ENCODE results near the gene RFC1.
"Not testable (repeated sequence)": the region's sequence is repeated elsewhere in the genome, so short reads cannot be mapped to it uniquely, and the experiment has no call there.

Gene RFC1

GRCh38 chr4:39304651-39305050, 61.5 kb downstream of the RFC1 start:
- DNase-seq = no peak

- no peak for DNase-seq
These were observed 62.3 kb downstream of the RFC1 start for GRCh38 chr4:39303871-39304270.

GRCh38 chr4:39302901-39303300, 63.3 kb downstream of the RFC1 start:
- no peak for DNase-seq

DNA sequence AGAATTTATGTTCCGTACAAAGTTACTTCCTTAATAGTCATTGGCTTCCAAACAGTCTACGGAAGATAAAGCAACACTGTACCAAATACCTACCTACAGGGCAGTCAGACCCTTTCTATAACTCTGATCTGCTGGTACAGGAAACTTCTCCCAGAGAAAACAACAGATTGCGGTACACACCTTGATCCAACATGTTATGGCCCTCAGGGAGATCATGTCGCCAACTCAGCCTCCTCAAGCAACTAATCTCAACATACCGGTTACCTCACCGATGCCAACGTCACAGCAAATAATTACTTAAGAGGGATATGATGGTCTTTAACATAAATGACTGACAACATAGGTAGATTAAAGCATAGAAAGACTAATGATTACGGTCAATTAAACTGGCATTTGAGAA, 70.4 kb downstream of the RFC1 start:
- no peak for DNase-seq

- not testable (repeated sequence) for DNase-seq
These were observed 73.7 kb downstream of the RFC1 start for GRCh38 chr4:39292433-39292832.

DNA sequence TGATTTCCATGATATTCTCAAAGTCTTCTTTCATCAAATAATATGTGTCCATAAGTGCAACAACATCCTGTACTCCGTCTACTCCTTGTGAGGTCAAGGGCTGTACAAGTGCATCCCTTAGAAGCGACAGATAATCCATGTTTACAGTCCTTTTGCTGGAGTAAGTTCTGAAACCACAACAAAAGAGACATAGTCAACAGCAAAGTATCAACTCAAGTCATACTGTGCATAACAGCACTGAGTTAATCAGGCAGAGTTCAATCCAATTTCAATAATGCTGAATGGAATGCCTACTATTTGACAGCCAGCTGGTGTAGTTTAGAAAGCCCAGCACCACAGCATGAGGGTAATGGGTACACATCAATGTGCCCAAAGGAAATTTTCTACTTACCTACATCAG, 74.5 kb downstream of the RFC1 start:
- no peak for DNase-seq

GRCh38 chr4:39287223-39287622, 78.9 kb downstream of the RFC1 start:
- no peak for DNase-seq

- no peak for DNase-seq
These were observed 79.9 kb downstream of the RFC1 start for GRCh38 chr4:39286263-39286662.

GRCh38 chr4:39285853-39286252, 80.3 kb downstream of the RFC1 start:
- DNase-seq = no peak

DNA sequence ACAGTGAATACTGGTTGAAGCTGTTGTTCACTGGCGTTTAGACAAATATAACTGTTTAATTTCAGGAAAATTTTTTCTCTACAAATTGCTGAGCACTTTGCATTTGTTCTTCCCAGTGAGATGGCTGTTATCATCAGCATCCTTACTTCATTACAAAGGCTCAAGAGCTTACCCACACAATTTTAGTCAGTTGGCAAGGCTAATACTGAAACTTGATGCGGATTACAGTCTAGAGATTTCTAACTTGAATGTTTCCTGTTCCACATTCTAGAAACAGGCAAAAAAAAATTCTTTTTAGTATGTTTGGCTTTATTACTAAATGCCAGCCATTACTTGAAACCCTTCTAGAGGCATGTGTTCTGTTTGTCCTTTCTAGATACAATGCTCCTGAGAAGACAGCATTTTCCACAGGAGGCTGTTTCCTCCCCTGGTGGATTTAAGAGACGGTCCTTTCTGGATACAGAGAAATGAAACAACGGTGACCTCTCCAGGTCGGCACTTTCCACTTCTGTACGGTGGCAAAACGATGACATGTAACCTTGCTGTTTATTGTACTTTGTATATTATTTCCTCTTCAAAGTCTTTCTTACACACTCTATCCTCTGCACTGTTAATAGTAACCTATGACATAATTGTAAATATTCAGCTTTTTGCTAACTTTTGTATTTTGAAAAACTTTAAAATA, 80.9 kb downstream of the RFC1 start:
- no peak for DNase-seq

DNA sequence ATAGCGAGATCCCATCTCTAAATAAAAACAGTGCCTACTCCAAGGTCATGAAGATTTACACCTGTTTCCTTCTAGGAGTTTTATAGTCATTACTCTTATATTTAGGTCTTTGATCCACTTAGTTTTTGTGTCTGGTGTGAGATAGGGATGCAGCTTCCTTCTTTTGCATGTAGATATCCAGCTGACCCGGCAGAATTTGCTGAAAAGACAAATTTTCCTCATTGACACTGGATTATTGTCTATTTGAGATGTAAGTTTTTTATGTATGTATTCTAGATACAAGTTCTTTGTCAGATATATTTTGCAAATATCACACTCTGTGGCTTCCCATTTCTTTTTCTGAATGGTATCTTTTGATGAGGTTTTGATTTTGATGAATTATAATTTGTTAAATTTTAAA, 85.4 kb downstream of the RFC1 start:
- no peak for DNase-seq

DNA sequence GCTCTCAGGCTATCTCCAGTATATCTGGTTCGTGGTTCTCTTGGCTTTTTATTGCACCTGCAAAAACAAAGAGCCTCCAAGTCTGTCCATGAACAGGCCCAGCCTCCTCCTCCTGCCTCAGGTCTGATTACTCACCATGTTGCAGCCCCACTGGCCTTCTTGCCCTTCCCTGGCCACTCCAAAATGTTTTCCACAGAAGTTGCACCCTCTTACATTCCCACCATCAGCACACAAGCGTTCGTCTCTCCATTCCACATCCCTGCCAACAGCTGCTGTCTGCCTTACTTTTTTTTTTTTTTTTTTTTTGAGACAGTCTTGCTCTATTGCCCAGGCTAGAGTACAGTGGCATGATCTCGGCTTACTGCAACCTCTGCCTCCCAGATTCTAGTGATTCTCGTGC, 86.7 kb downstream of the RFC1 start:
- no peak for DNase-seq

DNA sequence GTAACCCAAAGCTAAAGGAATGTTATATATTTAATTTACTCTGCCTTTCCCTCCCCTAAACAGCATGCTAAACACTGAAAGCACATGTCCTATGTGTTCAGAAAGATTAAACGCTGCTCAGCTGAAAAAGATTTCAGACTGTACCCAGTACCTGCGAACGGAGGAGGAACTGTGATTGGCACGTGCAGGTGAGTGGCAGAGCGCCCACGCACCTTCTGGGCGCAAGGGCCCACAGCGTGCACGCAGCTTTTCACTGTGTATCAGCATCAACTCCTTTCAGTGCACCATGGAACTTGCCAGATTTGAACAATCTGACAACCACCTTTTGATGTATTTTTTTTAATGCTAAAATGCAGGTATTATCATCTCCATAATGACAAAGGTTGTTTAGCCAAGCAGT, 87.7 kb downstream of the RFC1 start:
- DNase-seq = no peak

- not testable (repeated sequence) for DNase-seq
These were observed 88.5 kb downstream of the RFC1 start for GRCh38 chr4:39277661-39278060.

DNA sequence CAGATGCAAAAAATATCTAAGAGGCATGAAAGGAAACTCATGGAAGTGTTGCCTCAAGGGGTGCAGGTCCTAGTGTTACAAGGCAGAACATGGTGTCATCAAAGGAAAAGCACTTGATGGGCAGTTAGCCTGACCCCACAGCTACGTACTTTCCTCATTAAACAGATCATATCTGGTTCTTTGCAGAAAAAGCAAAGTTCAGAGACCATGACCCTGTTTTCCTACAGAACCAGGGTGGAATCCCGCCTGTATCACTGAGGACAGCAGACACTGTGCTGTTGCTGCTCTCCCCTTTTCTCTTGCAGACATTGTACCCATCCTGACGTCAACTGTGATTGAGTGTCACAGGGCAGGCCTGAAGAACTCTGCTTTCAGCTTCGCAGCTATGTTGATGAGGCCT, 91.7 kb downstream of the RFC1 start:
- no peak for DNase-seq

GRCh38 chr4:39263895-39264294, 102.3 kb downstream of the RFC1 start:
- no peak for DNase-seq

DNA sequence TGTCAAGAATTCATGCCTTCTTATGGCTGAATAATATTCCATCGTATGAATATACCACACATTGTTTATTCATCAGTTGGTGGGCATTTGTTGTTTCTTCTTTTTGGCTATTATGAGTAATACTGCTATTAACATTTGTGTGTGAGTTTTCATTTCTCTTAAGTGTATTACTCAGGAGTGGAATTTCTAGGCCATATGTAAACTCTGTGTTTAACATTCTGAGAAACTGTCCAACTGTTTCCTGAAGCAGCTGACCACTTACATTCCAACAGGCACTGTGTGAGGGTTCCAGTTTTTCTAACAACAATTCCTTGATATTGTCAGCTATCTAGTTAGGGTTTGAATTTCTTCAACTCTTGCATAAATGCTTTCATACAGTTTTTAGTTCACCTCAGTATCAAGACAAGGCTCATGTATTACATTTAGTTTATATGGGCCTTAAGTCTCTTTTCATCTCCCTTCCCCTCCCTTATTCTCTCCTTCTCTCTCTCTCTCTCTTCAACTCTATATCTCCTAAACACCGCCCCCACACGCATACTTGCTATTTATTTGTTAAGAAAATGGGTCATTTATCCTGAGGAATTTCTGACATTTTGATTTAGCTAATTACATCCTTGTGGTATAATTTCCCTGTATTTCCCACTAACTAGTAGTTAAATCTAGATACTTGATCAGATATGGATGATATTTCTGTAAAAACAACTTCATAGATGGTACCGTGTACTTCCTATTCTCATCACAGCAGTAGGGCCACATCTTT, 106.4 kb downstream of the RFC1 start:
- no peak for DNase-seq

- DNase-seq = no peak
These were observed 109.7 kb downstream of the RFC1 start for GRCh38 chr4:39256436-39256835.

DNA sequence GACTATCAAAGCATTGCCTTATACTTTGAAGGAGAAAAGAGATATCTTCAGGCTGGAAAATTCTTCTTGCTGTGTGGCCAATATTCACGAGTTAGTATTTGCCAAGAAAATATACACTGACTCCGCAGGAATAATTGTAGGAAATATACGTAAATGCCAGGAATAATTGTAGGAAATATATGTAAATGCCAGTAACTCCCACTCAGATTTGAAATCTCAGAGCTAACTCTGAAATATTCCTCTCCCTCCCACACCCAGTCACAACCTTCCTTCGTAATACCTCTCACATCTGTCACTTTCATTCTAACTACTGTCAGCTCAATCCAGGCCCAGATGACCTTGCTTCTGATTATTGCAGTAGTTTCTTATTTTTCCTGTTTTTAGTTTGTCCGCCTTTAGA, 110.3 kb downstream of the RFC1 start:
- no peak for DNase-seq

- DNase-seq = no peak
These were observed 110.9 kb downstream of the RFC1 start for GRCh38 chr4:39255266-39255665.

- no peak for DNase-seq
These were observed 122.7 kb downstream of the RFC1 start for GRCh38 chr4:39243462-39243861.
